K562 treated with DMSO at 1 percent for 4 hours (cell line): ENCODE data around the gene EIF5. TPM values are rescaled to one million over a fixed set of nuclear protein-coding genes. Genes with fewer than 3 reads are reported as not detected.

Experiments used
- total RNA-seq: library from RNA; unstranded; fragments of 300-600 nt; gene quantifications from 2 replicates; pipeline ENCODE4 v1.2.3, GENCODE V29; 2022; ENCODE audit not compliant: insufficient read depth

The EIF5 gene
- total RNA-seq: 108 and 123 TPM in 2 replicates

GRCh38 chr14:103333754-103334643 is at the start of gene EIF5:
TSS of gene EIF5 (plus strand) at chr14:103334237. CDS start at chr14:103335861, 1,624 bp downstream.

GRCh38 chr14:103385152-103385928 is 51.3 kb downstream of the EIF5 start, which contains the start of gene MARK3:
TSS of gene MARK3 (plus strand) at chr14:103385415. CDS start at chr14:103386030, 615 bp downstream.

Other genes with a start within 250 kb of the EIF5 start
- 1.5 TPM in 1 of 2 replicates, not detected in the other for gene EXOC3L4, start 239.5 kb upstream of the EIF5 start, total RNA-seq
- gene TNFAIP2, start 210.8 kb upstream of the EIF5 start, total RNA-seq: 97.8 and 135 TPM in 2 replicates
- gene MARK3, start 51.2 kb downstream of the EIF5 start, total RNA-seq: 46.0 and 49.3 TPM in 2 replicates
- gene CKB, start 188.6 kb downstream of the EIF5 start, total RNA-seq: 336 and 405 TPM in 2 replicates
- gene TRMT61A, start 195.0 kb downstream of the EIF5 start, total RNA-seq: 4.2 and 4.8 TPM in 2 replicates
- gene BAG5, start 228.4 kb downstream of the EIF5 start, total RNA-seq: 6.1 and 9.7 TPM in 2 replicates
- 39.4 and 42.5 TPM in 2 replicates for gene COA8, start 228.7 kb downstream of the EIF5 start, total RNA-seq